PC-3 (cell line): ENCODE results near the gene MOAP1.

Experiments used
- CTCF ChIP-seq: fragments of 300-600 bp; sonication (generic); conservative IDR thresholded peaks from 2 replicates; pipeline ENCODE4 v1.5.1; 2017; ENCODE audit warnings: antibody characterized with exemption, low read depth, mild to moderate bottlenecking, low read length
- EZH2 ChIP-seq: fragments of 300-600 bp; sonication (generic); IDR thresholded peaks from one replicate; pipeline ENCODE4 v1.6.1; 2017; ENCODE audit warnings: antibody characterized with exemption, mild to moderate bottlenecking, low read length; ENCODE audit not compliant: unreplicated experiment

- TF ChIP-seq CTCF (peak; percentile 57), EZH2 (no peak)
Measured at GRCh38 chr14:93160353-93160801, 24.3 kb downstream of the MOAP1 start.
